GM21390 (cell line): Measurements from ENCODE around the gene CD69.

Source experiments
- ATAC-seq: cut with Tn5 transposase; IDR thresholded peaks from one replicate; pipeline ENCODE4 v1.9.1; 2021; ENCODE audit not compliant: unreplicated experiment

The CD69 gene

DNA sequence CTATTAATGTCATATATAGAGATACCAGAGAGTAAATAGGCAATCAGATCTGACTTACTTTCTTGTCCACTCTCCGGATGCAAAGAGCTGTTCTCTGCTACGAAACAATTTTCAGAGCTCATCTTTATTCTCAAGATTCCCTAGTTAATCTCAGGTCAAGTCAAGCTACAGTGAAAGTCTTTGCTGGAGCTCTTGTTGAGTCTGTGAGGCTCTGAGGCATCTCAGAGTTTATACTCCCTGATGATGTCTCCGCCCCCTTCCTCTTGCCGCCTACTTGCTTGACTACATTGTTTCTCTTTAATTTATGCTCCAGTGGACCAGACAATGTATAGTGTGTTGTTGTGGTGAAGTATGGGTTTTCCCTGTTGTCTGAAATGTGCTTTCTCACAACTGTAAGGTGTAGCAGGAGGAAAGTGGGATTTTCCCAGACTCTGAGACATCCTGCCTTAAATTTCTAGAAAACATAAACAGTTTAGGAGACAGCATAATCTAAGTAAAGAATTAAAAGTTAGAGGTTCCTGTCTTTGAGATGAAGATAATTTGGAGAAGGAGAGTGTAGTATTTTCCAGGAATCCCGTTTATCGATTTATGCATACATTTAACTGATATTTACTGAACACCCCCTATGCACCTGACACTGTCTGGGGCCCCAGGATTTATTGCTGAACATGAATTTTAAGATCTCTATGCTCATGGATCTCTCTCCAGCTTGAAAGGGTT, at the start of gene CD69:
TSS of gene CD69 (minus strand) at position 203 of the 720 bp plus-strand sequence. CDS start at position 122, 81 bp downstream.
- ATAC-seq = peak; percentile 46

DNA sequence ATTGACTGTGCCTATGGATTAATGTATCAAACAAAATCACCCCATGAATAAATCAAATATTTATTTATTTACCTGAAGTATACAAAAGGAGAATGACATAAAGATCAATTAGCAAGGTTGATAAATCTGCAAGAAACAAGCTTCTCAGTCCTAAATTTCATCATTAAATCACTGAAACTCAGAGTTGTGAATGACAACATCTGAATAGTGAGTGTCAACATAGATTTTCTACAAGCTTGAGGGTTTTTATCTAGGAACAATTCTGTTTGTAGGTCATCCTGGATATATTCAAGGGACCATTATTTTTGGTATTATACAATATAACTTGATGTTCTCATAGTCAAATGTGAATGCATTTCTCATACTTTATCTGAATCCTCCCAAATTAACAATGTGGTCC, 49.2 kb upstream of the CD69 start:
- no peak for ATAC-seq

DNA sequence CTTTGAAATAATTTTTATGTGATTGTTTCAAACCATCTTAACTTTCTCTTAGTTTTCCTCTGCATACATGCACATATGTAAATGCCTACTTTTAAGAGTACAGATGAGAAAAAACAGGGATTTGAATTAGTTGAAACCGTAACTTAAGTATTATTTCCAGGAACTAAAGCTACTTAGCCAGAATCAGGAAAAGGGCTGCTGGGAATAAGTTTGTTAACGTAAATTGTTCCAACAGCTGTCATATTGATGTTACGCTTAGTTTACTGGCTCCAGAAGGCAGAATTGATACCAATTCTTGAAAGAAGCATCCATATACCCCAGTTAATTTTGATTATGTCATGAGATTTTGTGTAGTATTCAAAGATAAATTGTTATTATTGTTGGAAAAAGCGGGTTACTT, 48.6 kb upstream of the CD69 start:
- no peak for ATAC-seq

DNA sequence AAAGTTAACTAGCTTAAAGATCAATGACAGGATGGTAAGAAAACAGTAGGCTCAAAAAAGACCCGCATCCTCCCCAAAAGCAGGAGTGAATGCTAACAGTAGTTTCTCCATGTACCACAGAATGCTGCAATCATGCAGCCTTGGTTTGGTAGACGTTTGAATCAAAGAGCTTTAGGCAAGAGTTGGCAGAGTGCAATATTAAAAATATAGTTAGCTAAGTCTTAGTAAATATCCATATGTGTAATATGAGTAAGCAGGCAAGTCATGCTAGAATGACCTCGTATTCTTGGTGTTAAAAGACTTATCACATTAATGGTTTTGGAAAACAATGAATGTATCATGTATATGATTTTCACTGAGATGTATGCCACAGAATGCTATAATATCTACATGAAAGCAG, 47.8 kb upstream of the CD69 start:
- ATAC-seq = no peak

- no peak for ATAC-seq
These were observed 46.0 kb upstream of the CD69 start for GRCh38 chr12:9806714-9807113.

- ATAC-seq = no peak
These were observed 45.2 kb upstream of the CD69 start for GRCh38 chr12:9805883-9806282.

- ATAC-seq = no peak
These were observed 39.3 kb upstream of the CD69 start for GRCh38 chr12:9799961-9800360.

- ATAC-seq = peak; percentile 95
These were observed 37.3 kb upstream of the CD69 start for GRCh38 chr12:9797722-9798619.

- ATAC-seq = no peak
These were observed 36.3 kb upstream of the CD69 start for GRCh38 chr12:9796971-9797370.

GRCh38 chr12:9796346-9796745, 35.6 kb upstream of the CD69 start:
- no peak for ATAC-seq

DNA sequence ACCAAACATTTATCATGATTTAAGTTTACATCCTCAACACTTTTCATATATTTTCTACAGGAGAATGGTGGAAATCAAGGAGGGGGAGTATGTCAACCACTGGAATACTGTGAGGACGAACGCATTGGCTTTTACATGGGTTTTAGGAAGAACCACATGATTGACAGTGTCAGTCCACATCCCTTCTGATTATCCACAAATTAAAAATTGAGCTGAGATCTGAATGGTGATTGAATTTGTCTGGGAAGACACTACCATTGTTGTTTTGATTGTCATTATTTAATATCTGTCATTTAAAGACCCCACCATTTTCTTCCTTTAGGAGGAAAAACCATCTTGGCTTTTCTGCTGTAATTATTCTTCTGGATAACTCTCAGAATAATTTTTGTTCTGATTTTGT, 35.2 kb upstream of the CD69 start:
- ATAC-seq = no peak

GRCh38 chr12:9794484-9795093, 33.9 kb upstream of the CD69 start:
- ATAC-seq = no peak

DNA sequence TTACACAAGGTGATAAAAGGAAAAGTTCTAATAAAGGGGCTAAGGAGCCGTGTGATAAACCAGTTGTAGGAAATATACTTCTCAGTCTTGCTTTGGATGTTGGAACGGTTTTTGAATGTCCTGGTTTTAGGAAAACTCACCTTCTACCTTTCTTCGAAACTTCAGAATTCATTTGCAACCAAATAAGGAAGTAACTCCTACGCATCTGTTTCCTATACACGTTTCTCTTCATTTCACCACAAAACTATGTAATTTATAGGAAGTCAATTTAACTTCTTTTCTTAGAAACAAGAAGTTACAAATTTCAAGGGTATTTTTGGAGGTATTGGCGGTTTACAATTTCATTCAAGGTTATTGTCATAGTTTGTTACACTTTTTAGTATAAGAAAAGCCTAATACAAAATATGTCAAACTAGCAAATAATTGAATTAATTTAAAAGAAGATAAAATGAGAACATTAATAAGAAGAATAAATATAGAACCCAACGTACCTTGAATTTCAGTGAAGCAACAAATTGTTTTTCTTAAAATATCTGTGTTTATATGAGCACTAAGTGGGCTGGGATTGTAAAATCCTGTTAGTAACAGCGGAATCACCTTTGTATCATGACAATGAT, 33.2 kb upstream of the CD69 start:
- no peak for ATAC-seq

DNA sequence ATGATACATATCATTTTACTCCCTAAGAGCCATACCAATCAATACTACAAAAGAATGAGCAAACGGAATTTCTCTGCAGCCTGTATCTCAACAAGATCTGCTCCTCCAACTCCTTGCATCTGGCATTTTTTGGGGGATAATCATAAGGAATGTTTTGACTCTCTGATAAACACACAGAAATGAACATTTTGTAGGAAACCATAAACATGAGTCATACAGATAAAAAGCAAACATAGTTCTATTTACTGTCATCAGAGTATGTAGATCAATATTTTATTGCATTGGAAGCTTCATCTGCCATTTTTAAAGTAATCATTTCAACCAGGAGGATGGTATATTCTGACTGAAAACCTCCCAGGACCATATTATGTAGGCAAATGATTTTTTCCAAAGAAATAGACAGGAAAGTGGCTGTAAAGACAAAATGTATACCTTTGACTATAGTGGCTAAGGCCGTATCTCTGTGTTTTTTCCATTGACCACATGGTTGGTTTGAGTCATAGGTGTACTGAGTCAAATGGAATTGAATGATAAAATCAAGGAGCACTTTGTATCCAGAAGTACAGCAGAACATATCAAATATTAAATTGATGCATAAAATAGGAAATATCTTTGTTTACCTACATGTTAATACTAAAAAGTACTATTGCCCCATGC, 32.4 kb upstream of the CD69 start:
- ATAC-seq = no peak

DNA sequence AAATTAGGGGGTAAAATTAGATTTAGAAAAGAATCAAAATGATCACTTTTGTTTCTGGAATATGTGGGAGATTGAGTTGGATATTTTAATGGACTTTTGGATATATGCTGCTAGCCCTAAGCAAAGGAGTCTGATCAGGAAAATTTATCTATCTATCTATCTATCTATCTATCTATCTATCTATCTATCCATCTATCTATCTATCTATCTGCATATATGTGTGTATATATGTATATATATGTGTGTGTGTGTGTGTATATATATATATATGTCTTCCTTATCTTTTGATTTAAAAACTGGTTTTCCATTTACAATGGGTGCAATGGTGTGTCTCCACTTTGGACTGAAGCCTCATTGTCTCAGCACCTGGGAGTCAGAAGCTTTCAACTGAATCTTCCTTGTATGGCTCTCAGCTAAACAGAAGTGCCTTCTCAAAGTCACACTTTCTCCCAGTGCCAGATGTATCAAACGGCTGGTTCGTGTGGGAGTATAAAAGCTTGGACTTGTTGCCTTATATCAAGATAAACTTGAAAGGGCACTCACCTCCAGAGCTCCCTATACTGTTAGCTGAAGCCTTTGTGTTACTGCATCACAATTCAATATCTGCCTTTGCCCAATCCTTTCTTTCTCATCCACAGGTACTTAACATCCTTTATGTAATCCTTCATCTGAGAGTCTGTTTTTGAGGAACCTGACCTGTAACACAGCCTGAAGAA, 31.6 kb upstream of the CD69 start:
- no peak for ATAC-seq

DNA sequence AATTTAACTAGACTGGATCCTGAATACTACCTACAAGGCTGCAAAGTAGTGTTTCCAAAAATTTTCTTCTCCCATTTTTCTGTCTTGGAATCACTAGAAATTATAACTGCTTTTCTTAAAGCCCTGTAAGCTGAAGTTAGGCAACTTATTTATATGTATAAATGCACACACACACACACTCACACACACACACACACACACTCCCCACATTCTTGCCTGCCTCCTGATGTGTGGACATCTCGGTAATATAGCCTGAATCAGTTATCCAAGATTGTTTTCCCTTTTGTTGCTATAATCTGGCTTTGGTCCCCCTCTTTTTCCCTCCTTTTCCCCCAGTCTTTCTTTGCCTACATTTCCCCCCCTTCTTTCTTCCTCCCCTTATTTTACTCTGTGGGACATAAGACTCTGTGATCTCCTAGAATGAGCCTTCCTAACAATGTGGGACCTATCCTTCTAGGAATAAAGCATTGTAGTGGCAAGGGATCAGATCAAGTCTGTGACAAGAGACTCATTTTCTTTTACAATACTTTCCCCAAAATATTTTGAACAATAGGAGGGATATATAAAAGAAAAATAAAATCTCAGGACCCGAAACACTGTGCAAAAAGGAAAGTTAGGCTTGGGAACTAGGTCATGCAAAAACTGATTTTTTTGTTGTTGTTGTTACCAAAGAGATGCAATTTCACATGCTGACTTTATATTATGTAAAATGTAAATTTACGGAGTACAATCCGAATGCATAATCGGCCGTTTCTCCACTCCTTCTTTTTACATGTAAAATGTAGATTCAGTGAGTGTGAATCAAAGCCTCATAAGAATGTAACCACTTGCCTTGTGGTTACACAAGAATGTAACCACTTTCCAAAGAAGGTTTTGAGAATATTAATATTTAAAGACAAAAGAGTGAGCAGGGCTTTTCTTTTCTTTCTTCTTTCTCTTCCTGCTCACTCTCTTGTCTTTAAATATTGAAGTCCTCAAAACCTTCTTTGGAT, 26.3 kb upstream of the CD69 start:
- ATAC-seq = no peak

DNA sequence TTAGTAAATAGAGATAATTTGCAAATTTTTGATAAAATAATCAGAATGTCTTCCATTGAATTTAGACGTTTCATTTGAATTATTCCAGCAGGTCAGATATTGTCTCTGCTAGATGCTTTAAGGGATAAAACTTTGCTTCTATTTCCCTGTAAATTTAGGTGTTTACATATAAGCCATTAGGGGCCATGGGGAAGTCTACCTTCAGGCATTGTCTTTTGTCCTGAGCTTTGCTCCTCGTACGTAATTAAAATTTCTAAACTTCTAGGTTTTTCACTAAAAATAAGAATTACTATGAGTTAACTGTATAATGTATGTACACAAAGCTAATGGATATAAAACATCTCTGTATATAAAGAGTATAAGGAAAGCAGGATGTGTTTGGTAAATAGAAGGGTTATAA, 24.1 kb upstream of the CD69 start:
- ATAC-seq = no peak

GRCh38 chr12:9784326-9784725, 23.6 kb upstream of the CD69 start:
- ATAC-seq = no peak
